OCI-LY1 (cell line): ENCODE data around the gene E2F6.
A peak's percentile ranks its signal among the peaks of the same experiment; 100 is the strongest.

Source experiments
- CTCF ChIP-seq: fragments of 200-600 bp; sonication (generic), shearing (Covaris generic); IDR thresholded peaks from 2 replicates; pipeline ENCODE4 v1.5.1; 2017; ENCODE audit warnings: mild to moderate bottlenecking, antibody characterized with exemption, low read length, moderate library complexity, mixed read lengths
- EZH2 ChIP-seq: fragments of 200-600 bp; sonication (generic), shearing (Covaris generic); IDR thresholded peaks from 2 replicates; pipeline ENCODE4 v1.8.0; 2017; ENCODE audit warnings: borderline replicate concordance, mixed run types, mild to moderate bottlenecking, antibody characterized with exemption, low read length, moderate library complexity, mixed read lengths

GRCh38 chr2:11417946-11418585 lies 47.9 kb downstream of the E2F6 start:
- TF ChIP-seq CTCF: peak; percentile 18; the same call in 1 of the 2 replicates
- TF ChIP-seq EZH2: no peak
